Uterus (tissue), 2 donors: Measurements from ENCODE around the gene SCN2A.

ENCODE experiments used
- CTCF ChIP-seq, 4 experiments: fragments of 200-600 bp in 2 of 4; fragments of 450-650 bp in 2 of 4; sonication (generic) in 2 of 4; IDR thresholded peaks; one replicate each; pipeline ENCODE4 v1.5.1; 2016 to 2019; ENCODE audit warnings: antibody characterized with exemption in 4 of 4, mild to moderate bottlenecking in 2 of 4, moderate library complexity in 1 of 4
- POLR2A ChIP-seq, 2 donors: fragments of 450-650 bp; IDR thresholded peaks; one replicate each; pipeline ENCODE4 v1.6.1; 2016; ENCODE audit warnings: antibody characterized with exemption in 2 of 2, mild to moderate bottlenecking in 1 of 2, moderate library complexity in 1 of 2

- no peak for TF ChIP-seq CTCF (IDR thresholded peaks at IDR 0.05)
- TF ChIP-seq POLR2A (IDR thresholded peaks at IDR 0.05), result no peak
Observed at GRCh38 chr2:165425556-165425955, 186.3 kb downstream of the SCN2A start.
